DMS114 treated with DMSO at 0.1 percent for 48 hours (cell line): ENCODE measurements around the gene AQP12A.
"Not testable (repeated sequence)": the region's sequence is repeated elsewhere in the genome, so short reads cannot be mapped to it uniquely, and the experiment has no call there.

ENCODE experiments used
- DNase-seq: peaks from one replicate; lab custom pipeline; 2025; ENCODE audit not compliant: unreplicated experiment; lab: John Stamatoyannopoulos, UW

AQP12A gene

GRCh38 chr2:240691631-240692420, at the start of gene AQP12A:
Gene AQP12A (plus strand): TSS chr2:240691866. CDS start chr2:240691914, 48 bp downstream.
- DNase-seq, result not testable (repeated sequence)

GRCh38 chr2:240642061-240642805, 49.4 kb upstream of the AQP12A start:
- DNase-seq, result no peak

GRCh38 chr2:240642806-240643092, 48.9 kb upstream of the AQP12A start:
- no peak for DNase-seq

GRCh38 chr2:240643093-240643810, 48.4 kb upstream of the AQP12A start:
- DNase-seq, result no peak

GRCh38 chr2:240643811-240644150, 47.9 kb upstream of the AQP12A start:
- no peak for DNase-seq

- no peak for DNase-seq
Measured at GRCh38 chr2:240644171-240644651, 47.5 kb upstream of the AQP12A start.

GRCh38 chr2:240644859-240645301, 46.8 kb upstream of the AQP12A start:
- no peak for DNase-seq

- DNase-seq, result no peak
Measured at GRCh38 chr2:240645346-240645745, 46.3 kb upstream of the AQP12A start.

- no peak for DNase-seq
Measured at GRCh38 chr2:240645801-240646175, 45.9 kb upstream of the AQP12A start.

GRCh38 chr2:240646176-240646899, 45.3 kb upstream of the AQP12A start:
- no peak for DNase-seq

GRCh38 chr2:240646900-240647502, 44.7 kb upstream of the AQP12A start:
- DNase-seq, result no peak

GRCh38 chr2:240647503-240648154, 44.0 kb upstream of the AQP12A start:
- no peak for DNase-seq

GRCh38 chr2:240648155-240648649, 43.5 kb upstream of the AQP12A start:
- no peak for DNase-seq

- no peak for DNase-seq
Measured at GRCh38 chr2:240648650-240649275, 42.9 kb upstream of the AQP12A start.

- no peak for DNase-seq
Measured at GRCh38 chr2:240649331-240649730, 42.3 kb upstream of the AQP12A start.

GRCh38 chr2:240650254-240650965, 41.3 kb upstream of the AQP12A start:
- no peak for DNase-seq

- DNase-seq, result no peak
Measured at GRCh38 chr2:240651185-240651584, 40.5 kb upstream of the AQP12A start.

GRCh38 chr2:240655931-240656886, 35.5 kb upstream of the AQP12A start:
- no peak for DNase-seq
